Measurements from ENCODE around the gene NCOA3.

DNA sequence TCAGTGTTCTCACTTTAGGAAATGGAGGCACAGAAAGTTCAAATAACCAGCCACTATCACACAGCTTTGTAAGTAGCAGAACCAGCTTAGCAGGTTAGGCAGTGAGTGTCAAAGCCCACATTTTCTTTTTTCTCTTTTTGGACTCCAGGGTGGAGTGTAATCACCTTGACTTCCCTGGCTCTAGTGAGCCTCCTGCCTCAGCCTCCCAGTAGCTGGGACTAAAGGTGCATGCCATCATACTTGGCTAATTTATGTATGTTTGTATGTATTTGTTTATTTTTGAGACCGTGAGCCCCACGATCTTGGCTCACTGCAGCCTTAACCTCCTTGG is 7.8 kb upstream of the NCOA3 start:
- TF ChIP-seq, protein P1, sequence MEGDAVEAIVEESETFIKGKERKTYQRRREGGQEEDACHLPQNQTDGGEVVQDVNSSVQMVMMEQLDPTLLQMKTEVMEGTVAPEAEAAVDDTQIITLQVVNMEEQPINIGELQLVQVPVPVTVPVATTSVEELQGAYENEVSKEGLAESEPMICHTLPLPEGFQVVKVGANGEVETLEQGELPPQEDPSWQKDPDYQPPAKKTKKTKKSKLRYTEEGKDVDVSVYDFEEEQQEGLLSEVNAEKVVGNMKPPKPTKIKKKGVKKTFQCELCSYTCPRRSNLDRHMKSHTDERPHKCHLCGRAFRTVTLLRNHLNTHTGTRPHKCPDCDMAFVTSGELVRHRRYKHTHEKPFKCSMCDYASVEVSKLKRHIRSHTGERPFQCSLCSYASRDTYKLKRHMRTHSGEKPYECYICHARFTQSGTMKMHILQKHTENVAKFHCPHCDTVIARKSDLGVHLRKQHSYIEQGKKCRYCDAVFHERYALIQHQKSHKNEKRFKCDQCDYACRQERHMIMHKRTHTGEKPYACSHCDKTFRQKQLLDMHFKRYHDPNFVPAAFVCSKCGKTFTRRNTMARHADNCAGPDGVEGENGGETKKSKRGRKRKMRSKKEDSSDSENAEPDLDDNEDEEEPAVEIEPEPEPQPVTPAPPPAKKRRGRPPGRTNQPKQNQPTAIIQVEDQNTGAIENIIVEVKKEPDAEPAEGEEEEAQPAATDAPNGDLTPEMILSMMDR (IDR thresholded peaks at IDR 0.05) = no peak
- TF ChIP-seq POLR2A (IDR thresholded peaks at IDR 0.05) = no peak
